Fibroblast of skin of scalp (primary cell): ENCODE measurements around the gene EHF. TPM values are rescaled to one million over a fixed set of nuclear protein-coding genes. Genes with fewer than 3 reads are reported as not detected.
A peak's percentile ranks its signal among the peaks of the same experiment; 100 is the strongest.
"Not testable (repeated sequence)": the region's sequence is repeated elsewhere in the genome, so short reads cannot be mapped to it uniquely, and the experiment has no call there.

ENCODE experiments used
- DNase-seq: peaks from one replicate; pipeline ENCODE4 v3.0.0-alpha.2; 2013
- polyA plus RNA-seq, 2 experiments: library from polyadenylated mRNA; unstranded; fragments of 120-200 nt; gene quantifications; one replicate each; pipeline ENCODE4 v1.2.1, GENCODE V29; 2013; ENCODE audit not compliant: insufficient read length in 2 of 2

EHF gene
- polyA plus RNA-seq (2013, experiment 1 of 2; ENCODE audit: insufficient read length) = not detected
- 0.07 TPM for polyA plus RNA-seq (2013, experiment 2 of 2; ENCODE audit: insufficient read length)

DNA sequence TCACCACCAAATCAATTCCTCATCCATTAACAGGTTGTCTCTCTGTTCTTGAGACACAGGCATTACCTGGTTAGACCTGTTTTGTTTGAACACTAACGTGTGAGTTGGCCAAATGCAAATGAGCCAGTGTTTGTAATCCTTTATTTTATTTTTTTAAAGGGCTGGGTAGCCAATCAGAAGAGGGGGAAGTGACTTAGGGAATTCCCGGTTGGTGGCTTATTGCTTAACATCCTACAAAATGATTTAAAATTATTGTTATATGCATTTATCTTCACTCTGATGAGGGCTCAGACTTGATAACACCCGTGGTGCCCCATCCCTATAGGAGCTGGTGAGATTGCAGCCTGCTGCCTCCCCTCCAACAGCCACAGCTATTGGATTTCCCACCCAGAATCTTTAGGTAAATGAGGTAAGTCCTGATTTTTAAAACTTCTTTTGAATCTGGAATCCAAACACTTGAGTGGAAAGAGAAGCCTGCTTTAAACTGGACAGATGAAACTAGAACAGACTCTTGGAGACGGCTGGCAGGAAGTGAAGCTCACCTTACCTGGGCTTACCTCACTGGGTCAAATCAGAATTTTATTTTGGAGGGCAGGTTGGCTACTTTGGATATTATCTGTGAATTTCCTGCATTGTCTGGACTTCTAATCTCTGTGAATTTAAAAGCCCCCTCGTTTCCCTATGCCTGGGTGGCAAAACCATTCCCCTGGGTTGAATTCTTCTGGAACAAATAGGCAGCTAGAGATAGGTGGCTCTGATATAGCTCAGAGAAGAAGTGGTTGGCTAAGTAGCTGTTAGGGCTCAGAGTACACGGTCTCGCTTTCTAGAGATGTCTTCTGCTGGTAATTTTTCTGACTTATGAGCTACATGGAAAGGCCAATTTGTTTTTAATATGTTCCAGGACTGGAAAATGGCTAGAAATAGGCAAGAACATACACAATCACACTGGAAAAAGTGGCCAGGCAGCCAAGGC lies at the start of gene EHF:
Gene EHF (plus strand): TSS at position 274 of the 973 bp plus-strand sequence. CDS start 21,538 bp downstream, outside the sequence.
- no peak for DNase-seq

DNA sequence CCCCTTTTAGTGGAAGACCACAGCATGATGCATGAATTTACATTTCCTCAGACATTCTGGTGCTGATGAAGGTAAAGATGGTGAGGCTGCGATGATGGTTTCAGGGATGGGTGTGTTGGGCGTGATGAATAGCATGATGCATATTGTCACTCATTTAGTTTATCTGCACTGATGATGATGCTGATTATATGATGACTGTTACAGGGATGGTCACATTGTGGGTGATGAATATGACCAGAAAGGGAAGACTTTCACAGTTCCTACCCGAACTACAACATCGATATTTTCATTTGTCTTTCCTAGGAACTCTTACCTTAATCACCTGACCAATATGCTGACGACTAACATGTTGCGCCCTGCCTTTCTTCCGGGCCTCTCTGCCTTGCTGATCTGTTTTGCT lies 47.4 kb upstream of the EHF start:
- DNase-seq = no peak

DNA sequence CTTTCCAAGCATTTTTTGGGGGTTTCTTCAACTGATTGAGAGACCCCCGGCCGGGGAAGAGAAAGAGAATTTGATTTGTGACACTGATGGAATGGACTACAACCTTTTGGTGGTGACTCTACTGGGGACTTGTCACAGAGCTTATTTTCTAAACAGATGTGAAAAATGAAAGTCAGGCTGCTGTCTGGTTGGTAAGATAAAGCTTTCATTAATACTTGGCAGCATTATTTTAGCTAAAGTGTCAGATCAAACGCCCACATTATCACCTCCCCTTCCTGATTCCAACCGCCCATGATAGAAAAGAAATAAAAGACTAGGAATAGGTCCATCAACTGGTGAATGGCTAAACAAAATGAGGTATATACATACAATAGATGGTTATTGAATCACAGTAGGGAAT lies 45.6 kb upstream of the EHF start:
- no peak for DNase-seq

DNA sequence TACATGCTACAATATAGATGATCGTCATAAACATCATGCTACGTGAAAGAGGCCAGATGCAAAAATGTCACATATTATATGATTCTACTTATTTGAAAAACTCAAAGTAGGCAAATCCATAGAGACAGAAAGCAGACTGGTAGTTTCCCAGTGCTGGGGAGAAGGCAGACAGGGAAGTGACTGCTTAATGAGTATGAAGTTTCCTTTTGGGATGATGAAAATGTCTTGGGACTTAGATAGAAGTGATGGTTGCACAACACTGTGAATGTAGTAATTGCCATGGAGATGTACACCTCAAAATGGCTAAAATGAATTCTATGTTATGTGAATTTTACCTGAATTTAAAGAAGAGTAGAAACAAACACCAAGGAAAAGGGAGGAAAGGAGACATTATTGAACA lies 45.2 kb upstream of the EHF start:
- DNase-seq = no peak

DNA sequence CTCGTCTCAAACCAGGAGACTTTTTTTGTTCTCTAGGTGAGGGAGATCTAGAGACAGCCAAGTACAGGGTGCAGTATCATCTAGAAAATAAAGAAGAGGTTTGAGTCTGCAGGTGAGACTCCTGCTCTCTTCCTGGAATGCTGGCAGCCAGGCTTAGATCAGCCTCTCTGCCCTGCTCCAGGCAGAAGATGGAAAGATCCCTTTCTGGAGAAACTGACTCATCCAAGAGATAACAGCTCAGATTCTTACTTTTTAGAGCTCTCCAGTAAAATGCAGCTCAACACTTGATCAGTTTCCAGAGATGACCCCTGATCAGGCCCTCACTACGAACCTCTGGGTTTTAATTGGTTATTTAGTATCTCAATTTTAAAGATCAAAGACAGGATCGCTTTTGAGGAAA lies 44.6 kb upstream of the EHF start:
- no peak for DNase-seq

DNA sequence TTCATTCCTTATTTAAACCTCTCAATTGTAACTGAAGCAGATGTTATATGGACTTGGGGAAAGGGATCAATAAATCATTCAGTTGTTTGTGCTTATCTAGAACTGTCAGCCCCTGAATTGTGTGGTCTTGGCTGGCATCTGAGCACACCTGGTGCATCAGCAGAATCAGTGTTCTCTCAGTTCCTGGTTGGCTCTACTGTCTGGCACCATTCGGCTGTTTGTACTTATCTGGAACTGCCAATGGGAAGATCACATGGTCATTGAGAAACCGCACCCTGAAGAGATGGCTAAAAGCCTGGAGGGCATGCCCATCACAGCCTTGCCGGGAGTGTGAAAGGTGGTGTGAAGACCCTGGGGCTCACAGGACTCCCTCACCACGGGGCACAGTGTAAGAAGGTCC lies 37.1 kb upstream of the EHF start:
- no peak for DNase-seq

DNA sequence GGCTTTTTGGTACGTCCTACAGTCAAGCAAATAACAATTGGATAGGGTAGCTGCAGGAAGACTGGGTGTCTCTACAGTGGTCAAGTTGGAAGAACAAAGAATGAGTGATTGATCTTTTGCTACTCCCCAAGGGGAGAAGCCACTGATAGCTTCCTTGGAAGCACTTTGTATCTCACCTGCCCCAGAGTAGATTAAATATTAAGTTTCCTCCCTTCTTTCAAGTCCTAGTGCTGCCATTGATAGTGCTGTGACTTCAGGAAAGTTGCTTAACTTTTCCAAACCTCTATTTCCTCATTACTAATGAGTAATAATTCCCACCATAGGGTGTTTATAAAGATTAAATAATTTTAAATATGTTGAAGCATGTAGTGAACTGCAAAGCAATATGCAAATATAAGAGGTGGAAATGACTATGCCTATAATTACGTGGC lies 35.6 kb upstream of the EHF start:
- no peak for DNase-seq

DNA sequence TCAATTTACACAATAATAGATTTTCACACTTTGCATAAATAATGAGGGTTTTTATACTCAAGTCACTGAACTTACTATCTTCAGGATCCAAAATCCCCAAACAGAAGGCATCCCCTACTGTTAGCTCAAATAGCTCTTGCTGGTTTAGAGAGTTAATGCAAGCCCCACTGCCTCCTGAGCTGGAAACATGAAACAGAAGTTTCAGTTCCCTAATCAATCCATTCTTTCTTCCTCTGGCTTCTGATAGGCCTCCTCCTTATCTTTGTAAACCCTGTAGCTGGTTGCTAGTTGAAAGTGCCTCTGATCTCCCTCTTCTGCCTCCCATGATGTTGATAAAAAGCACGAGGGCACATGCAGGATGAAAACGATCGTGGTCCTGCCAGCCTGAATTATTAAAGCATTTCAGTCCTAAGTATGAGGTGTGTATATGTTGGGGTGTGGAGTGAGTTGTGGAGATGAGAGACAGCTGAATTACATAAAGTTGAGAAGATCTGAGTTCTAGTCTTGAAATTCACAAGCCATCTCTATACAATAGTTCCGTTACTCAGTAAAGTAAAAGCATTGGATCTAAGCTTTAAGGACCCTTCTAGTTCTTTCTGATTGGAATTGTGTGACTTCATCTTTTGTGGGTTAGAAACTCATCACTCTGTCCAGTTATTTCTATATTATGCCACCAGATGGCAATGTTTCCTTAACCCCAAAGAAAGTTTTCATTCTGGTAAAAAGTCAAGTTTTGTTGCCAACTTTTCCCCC lies 35.0 kb upstream of the EHF start:
- DNase-seq = peak; percentile 65

DNA sequence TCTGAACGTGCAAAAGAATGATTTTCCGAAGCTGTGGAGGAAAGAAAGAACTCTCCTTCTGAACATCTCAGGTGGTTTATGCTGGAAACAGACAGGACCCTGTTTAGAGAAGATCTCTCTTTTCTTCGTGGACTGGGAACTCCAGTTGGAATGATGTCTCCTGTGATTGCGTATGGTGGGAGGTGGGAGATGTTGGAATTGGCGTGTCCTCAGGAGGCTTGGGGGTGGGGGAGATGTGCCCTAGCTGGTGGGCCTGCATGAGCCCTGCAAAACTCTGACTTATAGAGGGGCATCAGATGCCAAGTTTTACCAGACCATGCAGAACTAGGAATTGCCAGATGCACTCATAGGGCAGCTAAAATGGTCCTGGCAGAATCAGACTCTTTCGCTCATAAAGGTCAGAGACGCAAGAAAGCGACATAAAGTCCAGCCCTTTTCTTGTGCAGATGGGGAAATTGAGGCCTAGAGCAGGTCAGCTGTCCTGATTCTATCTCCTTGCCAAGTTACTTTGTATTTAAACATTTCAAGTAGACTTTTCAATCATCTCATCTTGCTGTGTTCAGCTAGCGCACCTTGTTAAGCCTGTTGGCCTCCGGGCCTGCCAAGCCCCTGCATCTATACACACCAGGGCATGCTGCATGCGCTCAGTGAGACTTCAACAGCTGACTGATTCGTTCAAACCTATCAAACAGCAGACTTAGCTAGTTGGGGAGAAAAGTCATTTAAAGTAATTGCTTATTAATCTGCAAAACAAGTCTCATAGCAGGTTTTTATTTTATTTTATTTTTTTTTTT lies 34.2 kb upstream of the EHF start:
- no peak for DNase-seq

DNA sequence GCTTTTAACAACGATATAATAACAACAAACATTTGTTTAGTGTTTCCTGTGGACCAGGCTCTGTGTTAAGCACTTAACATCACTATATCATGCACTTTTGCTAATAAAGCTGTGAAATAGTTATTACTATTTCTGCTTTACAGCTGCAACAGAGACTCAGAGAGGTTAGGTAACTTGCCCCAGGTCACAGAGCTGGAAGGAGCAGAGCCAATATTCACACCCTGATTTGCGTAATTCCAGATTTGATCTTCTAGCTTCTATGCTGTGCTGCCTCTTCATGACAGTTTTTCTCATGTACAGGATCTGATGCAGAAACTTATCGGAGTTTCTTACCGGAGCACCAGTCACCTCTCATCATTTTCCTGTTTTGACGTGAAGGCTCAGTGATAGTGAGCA lies 33.6 kb upstream of the EHF start:
- no peak for DNase-seq

DNA sequence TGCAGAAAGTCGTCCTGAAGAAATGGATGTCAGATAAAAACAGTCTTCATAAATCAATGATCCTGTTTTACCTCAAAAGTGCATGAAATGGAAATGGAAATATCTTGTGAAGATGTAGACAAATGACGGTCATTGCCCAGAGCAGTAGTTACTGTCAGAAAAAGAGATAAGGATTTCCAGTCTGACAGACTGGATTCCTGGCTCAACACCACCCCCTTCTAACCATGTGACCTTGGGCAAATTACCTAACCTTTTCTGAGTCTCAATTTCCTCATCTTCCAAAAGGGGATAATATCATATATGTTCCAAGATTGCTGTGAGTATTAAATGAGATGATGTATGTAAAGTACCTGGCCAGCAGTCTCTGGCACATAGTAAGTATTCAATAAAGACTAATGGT lies 32.9 kb upstream of the EHF start:
- no peak for DNase-seq

DNA sequence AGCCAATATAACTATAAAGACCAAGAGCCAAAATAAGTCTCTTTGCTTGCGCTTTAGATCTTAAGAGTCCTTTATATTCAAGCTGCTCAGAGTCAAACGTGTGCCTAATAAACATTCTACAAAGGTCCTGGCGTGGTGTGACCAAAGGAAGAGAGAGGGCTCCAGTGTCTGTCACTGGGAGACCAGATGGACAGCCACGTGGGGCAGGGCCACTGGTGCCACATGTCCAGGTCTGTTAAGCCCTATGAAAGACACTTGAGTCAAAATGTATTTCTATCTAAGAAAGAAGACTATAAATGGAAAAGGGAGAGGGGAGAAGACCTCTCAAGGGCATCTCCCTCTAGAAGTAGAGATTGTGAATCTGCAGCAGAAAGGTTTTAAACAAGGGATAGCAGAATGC lies 32.2 kb upstream of the EHF start:
- DNase-seq = no peak

DNA sequence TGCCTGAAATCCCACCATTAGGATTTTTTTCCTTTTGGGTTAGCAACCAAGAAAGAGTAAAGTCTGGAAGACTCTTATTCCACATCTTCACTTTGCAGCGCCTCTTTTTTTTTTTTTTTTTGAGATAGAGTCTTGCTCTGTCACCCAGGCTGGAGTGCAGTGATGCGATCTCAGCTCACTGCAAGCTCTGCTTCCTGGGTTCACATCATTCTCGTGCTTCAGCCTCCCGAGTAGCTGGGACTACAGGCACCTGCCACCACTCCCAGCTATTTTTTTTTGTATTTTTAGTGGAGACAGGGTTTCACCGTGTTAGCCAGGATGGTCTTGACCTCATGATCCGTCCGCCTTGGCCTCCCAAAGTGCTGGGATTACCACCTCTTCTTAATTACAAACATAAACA lies 31.7 kb upstream of the EHF start:
- DNase-seq = not testable (repeated sequence)

DNA sequence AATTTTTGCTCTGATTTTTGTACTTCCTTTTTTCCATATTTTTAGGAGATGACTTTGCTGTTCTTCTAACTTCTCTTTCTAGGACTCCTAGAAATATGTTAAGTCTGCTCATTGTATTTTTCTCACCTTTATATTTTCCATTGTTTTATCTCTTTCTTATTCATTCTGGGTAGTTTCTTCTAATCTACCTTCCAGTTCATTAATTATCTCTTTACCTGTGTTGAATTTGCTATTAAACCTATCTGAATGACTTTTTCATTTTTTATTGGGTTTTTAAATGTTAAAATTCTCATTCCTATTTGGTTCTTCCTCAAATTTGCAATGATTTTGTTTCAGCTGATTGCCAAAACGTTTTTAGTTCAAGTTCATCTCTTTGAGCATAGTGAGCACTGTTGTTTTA lies 27.8 kb upstream of the EHF start:
- no peak for DNase-seq

DNA sequence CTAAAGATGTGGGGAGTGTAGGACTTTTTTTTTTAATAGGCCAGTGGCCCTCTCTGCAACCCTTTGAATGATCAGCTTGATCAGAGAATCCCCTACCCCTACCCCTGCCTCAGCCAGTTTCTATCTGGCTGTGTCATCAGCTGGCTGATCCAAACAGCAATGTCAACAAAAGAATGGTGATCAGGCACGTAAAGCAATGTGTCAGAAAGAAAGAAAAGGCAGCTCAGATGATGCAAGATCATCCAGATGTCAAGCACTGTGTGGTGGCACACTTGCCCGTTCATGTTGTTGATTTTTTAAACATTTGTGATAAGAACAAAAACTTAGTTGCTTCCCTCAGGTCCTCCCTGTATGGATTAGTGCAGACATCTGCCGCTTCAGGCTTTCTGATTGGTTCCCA lies 26.3 kb upstream of the EHF start:
- no peak for DNase-seq

DNA sequence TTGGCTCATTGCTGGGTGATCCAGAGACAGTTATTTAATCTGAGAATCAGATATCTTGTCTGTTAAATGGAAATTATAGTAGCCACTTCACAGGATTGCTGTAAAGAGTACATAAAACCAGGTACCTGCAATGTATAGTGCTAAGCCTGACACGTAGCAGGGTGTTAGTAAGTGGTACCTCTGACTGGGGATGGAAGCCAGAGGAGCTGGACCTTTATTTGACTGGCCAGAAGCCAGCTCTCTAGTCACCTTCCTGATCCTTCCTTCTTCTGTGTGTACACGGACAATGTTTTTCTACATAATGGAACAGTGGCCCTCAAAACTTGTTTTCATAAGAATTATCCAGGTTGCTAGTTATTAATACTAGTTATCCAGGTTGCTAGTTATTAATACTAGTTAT lies 25.5 kb upstream of the EHF start:
- no peak for DNase-seq

DNA sequence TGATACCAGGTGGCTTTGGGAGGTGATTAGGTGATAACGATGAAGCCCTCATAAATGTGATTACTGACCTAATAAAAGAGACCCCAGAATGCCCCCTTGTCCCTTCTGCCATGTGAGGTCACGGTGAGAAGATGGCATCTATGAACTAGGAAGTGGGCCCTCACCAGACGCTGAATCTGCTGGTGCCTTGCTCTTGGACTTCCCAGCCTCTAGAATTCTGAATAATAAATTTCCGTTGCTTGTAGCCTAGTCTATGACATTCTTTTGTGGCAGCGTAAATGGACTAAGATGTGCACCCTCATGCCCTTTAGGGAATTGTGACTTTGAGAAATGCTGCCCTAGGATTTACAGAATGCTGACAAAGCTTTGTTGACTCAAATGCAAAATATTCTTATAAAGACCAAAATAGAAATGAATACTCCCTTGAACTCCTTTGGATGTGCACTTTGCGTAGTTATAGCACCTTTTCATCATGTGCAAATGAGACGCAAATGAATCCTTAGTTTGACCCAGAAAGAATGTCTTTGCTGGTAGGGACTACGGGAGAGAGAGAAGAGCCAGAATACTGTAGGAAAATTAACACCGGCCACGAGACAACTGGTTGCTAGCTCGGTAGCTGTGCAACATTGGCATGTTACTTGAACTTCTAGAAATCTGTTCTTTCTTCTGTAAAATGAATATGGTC lies 24.8 kb upstream of the EHF start:
- no peak for DNase-seq

DNA sequence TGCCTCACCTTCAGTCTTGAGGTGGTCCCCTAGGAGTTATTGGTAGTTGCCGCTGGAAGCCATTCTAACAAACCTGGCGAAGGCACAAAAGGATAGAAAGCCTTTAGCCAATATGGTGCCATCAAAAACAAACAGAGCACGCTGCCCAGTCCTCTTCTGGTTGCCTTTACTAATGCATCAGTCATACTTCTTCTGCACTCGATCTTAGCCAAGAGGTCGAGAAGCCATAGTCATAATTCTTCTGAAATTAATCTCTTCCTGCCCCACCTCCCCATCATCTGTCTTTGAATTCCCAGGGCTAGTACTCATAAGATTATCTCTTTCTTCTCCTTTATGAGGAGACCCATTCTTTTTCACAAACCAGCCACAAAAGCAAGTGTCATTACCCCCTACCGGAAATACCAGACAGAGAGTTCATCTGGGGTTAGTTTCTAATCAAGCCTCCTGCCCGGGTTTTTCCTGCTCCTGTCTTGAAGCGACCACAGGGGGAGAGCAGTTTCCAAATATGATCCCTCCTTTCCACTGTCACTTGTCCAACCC lies 21.4 kb upstream of the EHF start:
- peak; percentile 86 for DNase-seq

DNA sequence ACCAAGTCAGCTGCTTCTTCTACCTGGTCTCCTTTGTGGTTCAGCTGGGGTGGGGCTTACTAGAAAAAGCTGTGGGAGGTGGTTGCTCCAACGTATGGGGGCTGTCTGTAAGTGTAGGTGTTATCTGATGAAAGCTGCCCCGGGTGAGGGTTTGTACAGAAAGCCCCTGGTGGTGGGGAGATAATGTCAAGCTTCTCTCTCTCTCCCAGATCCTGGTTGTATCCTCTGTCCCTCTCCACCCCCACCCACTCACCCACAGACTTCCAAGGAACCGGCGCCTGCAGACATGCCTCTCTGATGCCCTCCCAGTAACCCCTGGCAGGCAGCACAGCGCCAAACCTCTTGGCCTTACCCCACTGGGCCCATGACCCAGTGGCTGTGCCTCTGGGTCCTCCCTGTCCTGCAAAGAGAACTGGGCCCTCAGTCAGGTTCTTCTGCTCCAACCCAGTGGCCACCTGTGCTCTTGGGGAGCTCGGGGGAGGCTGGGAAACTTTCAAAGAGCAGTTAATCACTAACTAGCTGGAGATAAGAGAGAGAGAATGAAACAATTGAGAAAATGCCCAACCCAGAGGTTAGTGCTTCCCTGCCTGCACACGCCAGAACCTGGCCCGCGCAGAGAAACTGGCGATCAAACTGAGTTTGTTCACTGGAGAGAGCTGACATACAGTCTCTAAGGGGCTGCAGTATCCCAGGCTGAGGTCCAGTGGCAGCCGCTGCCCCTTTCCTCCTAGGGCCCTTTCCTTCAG lies 20.4 kb upstream of the EHF start:
- no peak for DNase-seq

DNA sequence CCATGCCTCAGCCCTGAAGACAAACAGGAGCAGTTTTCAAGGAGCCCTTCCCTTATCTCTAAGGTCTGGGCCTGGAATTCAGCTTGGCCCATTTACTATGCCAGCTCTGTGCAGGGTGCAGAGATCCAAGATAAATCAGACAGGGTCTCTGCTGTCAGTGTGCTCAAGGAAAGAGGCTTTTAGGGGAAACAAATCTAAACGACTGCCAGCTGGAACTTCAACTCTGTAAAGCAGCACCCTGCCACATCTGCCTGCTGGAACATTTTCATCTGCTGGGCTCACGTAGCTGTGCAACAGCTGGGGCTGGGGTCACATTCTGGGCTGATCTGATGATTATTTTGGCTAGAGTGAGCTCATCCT lies 19.8 kb upstream of the EHF start:
- DNase-seq = no peak

DNA sequence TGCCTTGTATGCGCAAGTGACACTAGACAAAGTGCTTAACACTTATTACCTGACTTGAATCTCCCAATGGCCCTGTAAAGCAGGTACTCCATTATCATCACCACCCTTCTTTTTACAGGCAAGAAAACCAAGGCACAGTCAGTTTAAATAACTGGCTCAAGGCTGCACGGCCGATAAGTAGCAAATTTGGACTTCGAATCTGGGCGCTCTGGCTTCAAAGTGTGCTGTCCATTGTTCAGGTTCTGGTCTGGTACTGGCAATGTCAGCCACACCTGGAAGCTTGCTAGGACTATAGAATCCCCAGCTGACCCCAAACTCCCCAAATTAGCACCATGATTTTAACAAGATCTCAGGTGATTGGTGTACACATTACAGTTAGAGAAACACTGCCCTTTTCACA lies 19.3 kb upstream of the EHF start:
- no peak for DNase-seq
